ENCODE data around the gene S100Z.
"Not testable (repeated sequence)": the region's sequence is repeated elsewhere in the genome, so short reads cannot be mapped to it uniquely, and the experiment has no call there.

The S100Z gene

GRCh38 chr5:76870046-76870445, 20.2 kb downstream of the S100Z start:
- no peak for DNase-seq (ENCODE audit: low read depth, low spot score)

GRCh38 chr5:76874088-76874581, 24.3 kb downstream of the S100Z start:
- DNase-seq (ENCODE audit: low read depth, low spot score) = no peak

- DNase-seq (ENCODE audit: low read depth, low spot score) = no peak
Measured at GRCh38 chr5:76888733-76889300, 39.0 kb downstream of the S100Z start.

- no peak for DNase-seq (ENCODE audit: low read depth, low spot score)
Measured at GRCh38 chr5:76893294-76893693, 43.5 kb downstream of the S100Z start.

- DNase-seq (ENCODE audit: low read depth, low spot score) = no peak
Measured at GRCh38 chr5:76896196-76896595, 46.4 kb downstream of the S100Z start.

GRCh38 chr5:76901522-76901921, 51.7 kb downstream of the S100Z start:
- no peak for DNase-seq (ENCODE audit: low read depth, low spot score)

- DNase-seq (ENCODE audit: low read depth, low spot score) = no peak
Measured at GRCh38 chr5:76908166-76908565, 58.4 kb downstream of the S100Z start.

GRCh38 chr5:76910344-76910933, 60.6 kb downstream of the S100Z start:
- not testable (repeated sequence) for DNase-seq (ENCODE audit: low read depth, low spot score)

- DNase-seq (ENCODE audit: low read depth, low spot score) = not testable (repeated sequence)
Measured at GRCh38 chr5:76914671-76915070, 64.9 kb downstream of the S100Z start.

- DNase-seq (ENCODE audit: low read depth, low spot score) = no peak
Measured at GRCh38 chr5:76918539-76918938, 68.7 kb downstream of the S100Z start.

GRCh38 chr5:76920491-76920890, 70.7 kb downstream of the S100Z start:
- no peak for DNase-seq (ENCODE audit: low read depth, low spot score)

- DNase-seq (ENCODE audit: low read depth, low spot score) = no peak
Measured at GRCh38 chr5:76926329-76927105, 76.7 kb downstream of the S100Z start.

GRCh38 chr5:76927961-76928360, 78.1 kb downstream of the S100Z start:
- DNase-seq (ENCODE audit: low read depth, low spot score) = no peak

- DNase-seq (ENCODE audit: low read depth, low spot score) = no peak
Measured at GRCh38 chr5:76930083-76930482, 80.3 kb downstream of the S100Z start.

- no peak for DNase-seq (ENCODE audit: low read depth, low spot score)
Measured at GRCh38 chr5:76938177-76938576, 88.4 kb downstream of the S100Z start.

- DNase-seq (ENCODE audit: low read depth, low spot score) = no peak
Measured at GRCh38 chr5:76941000-76941399, 91.2 kb downstream of the S100Z start.

GRCh38 chr5:76941442-76941841, 91.6 kb downstream of the S100Z start:
- DNase-seq (ENCODE audit: low read depth, low spot score) = no peak

- no peak for DNase-seq (ENCODE audit: low read depth, low spot score)
Measured at GRCh38 chr5:76942581-76942980, 92.8 kb downstream of the S100Z start.

- no peak for DNase-seq (ENCODE audit: low read depth, low spot score)
Measured at GRCh38 chr5:76943006-76943405, 93.2 kb downstream of the S100Z start.

GRCh38 chr5:76944638-76945037, 94.8 kb downstream of the S100Z start:
- DNase-seq (ENCODE audit: low read depth, low spot score) = no peak

GRCh38 chr5:76945238-76945637, 95.4 kb downstream of the S100Z start:
- DNase-seq (ENCODE audit: low read depth, low spot score) = not testable (repeated sequence)

- DNase-seq (ENCODE audit: low read depth, low spot score) = no peak
Measured at GRCh38 chr5:76946090-76946489, 96.3 kb downstream of the S100Z start.

GRCh38 chr5:76947082-76947503, 97.3 kb downstream of the S100Z start:
- no peak for DNase-seq (ENCODE audit: low read depth, low spot score)

All from smooth muscle cell of the brain vasculature (primary cell).